Left lung (tissue), 10 donors: Measurements from ENCODE around the gene COL11A2. TPM values are rescaled to one million over a fixed set of nuclear protein-coding genes. Genes with fewer than 3 reads are reported as not detected.
A peak's percentile ranks its signal among the peaks of the same experiment; 100 is the strongest.

Experiments
- ATAC-seq: fragments of 200-7000 bp; cut with Tn5 transposase; one replicate; pipeline ENCODE4 v1.9.1; 2020; ENCODE audit warnings: moderate library complexity
- DNase-seq, 4 donors: peaks; one replicate each; pipeline ENCODE4 v3.0.0-alpha.2; 2013 to 2020
- H3K27ac ChIP-seq, 2 donors: fragments of 200-600 bp; sonication (generic) in 1 of 2; one replicate each; pipeline versions ENCODE4 v1.5.0 to v1.8.0; 2020 to 2021
- H3K27me3 ChIP-seq, 2 donors: fragments of 200-600 bp; sonication (generic) in 1 of 2; one replicate each; pipeline versions ENCODE4 v1.5.0 to v1.8.0; 2020 to 2021
- H3K36me3 ChIP-seq, 2 donors: fragments of 200-600 bp; sonication (generic) in 1 of 2; one replicate each; pipeline versions ENCODE4 v1.5.0 to v1.8.0; 2020 to 2021
- H3K4me1 ChIP-seq, 2 donors: fragments of 200-600 bp; one replicate each; pipeline ENCODE4 v1.8.0; 2021
- H3K4me3 ChIP-seq, 2 donors: fragments of 200-600 bp; sonication (generic) in 1 of 2; one replicate each; pipeline versions ENCODE4 v1.5.0 to v1.8.0; 2020 to 2021; ENCODE audit warnings: mild to moderate bottlenecking in 1 of 2
- H3K9me3 ChIP-seq, 2 donors: fragments of 200-600 bp; sonication (generic) in 1 of 2; one replicate each; pipeline versions ENCODE4 v1.5.0 to v1.8.0; 2020 to 2021
- CTCF ChIP-seq, 2 donors: fragments of 200-600 bp; sonication (generic) in 1 of 2; IDR thresholded peaks; one replicate each; pipeline versions ENCODE4 v1.5.0 to v1.8.0; 2021; ENCODE audit warnings: antibody characterized with exemption in 2 of 2
- intact Hi-C, 2 donors: fragments of 100-400 bp; cut with DNase I; formaldehyde crosslinking; loops; one replicate each; pipeline versions ENCODE4 v1.11.2 to v1.14.2; 2022
- microRNA-seq, 2 donors: library from miRNA; unstranded; fragments of <30 nt; microRNA quantifications; one replicate each; pipeline ENCODE4, GENCODE V29; 2019
- polyA plus RNA-seq, 6 donors: library from polyadenylated mRNA; unstranded; fragments of 120-200 nt; gene quantifications; one replicate each; pipeline ENCODE4 v1.2.1, GENCODE V29; 2013; ENCODE audit not compliant: insufficient read length in 6 of 6
- total RNA-seq, 2 donors: library from RNA; stranded (reverse); fragmentation: NEBNext Ultra II Directional; extraction: Animal tissue kit (Norgen Biotek cat#: 25700); gene quantifications; one replicate each; pipeline ENCODE4 v1.2.1, GENCODE V29; 2021
- donor health status: DM: no; HTN: yes; CAD: no.
- donor health status: DM: no; HTN: no; CAD: no.

Gene COL11A2
- total and polyA plus RNA-seq, 8 donors: 0.45 to 9.5 (median 3.6) TPM

GRCh38 chr6:33116841-33117711 is 75.2 kb downstream of the COL11A2 start:
- Histone ChIP-seq H3K27ac (no peak overlapping the region), H3K4me3 (no peak overlapping the region), H3K9me3 (no peaks in the 10 kb centered on the region), H3K4me1 (peaks cover 0 to 10% of the 10 kb centered on the region in 2 donors), H3K27me3 (peaks cover 24 to 66% of the 10 kb centered on the region in 2 donors), H3K36me3 (no peaks in the 10 kb centered on the region)
- DNase-seq (peak in 1 of 4 donors; percentile 70), ATAC-seq (no peak)
- intact Hi-C loops: loop anchor here in 1 of 2 donors (10.0 kb wide), 1 partner anchor 128 kb away; no protein-coding TSS in a partner anchor
- no peak for TF ChIP-seq CTCF (IDR thresholded peaks at IDR 0.05)

- DNase-seq: no peak
- intact Hi-C loops: loop anchor here in 1 of 2 donors (10.0 kb wide), 1 partner anchor 128 kb away; no protein-coding TSS in a partner anchor
Observed at GRCh38 chr6:33116417-33116816, 75.8 kb downstream of the COL11A2 start.

GRCh38 chr6:33114406-33114805 is 77.9 kb downstream of the COL11A2 start:
- DNase-seq (no peak), ATAC-seq (no peak)
- H3K4me1 ChIP-seq: peaks cover 0 to 10% of the 10 kb centered on the region in 2 donors
- no peak overlapping the region for H3K4me3 ChIP-seq
- peaks cover 24 to 63% of the 10 kb centered on the region in 2 donors for H3K27me3 ChIP-seq
- no peak overlapping the region for H3K27ac ChIP-seq
- H3K36me3 ChIP-seq: no peaks in the 10 kb centered on the region
- no peak for TF ChIP-seq CTCF (IDR thresholded peaks at IDR 0.05)
- intact Hi-C loops: loop anchor here in 1 of 2 donors (10.0 kb wide), 1 partner anchor 130 kb away; no protein-coding TSS in a partner anchor
- H3K9me3 ChIP-seq: no peaks in the 10 kb centered on the region

More at GRCh38 chr6:33116417-33116816, 75.8 kb downstream of the COL11A2 start:
- ATAC-seq: no peak
- no peak for TF ChIP-seq CTCF (IDR thresholded peaks at IDR 0.05)
- Histone ChIP-seq H3K4me3 (no peak overlapping the region), H3K27me3 (peaks cover 24 to 66% of the 10 kb centered on the region in 2 donors), H3K36me3 (no peaks in the 10 kb centered on the region), H3K27ac (no peak overlapping the region), H3K4me1 (peaks cover 0 to 10% of the 10 kb centered on the region in 2 donors), H3K9me3 (no peaks in the 10 kb centered on the region)

GRCh38 chr6:33113755-33114154 is 78.5 kb downstream of the COL11A2 start:
- Histone ChIP-seq H3K4me1 (peaks cover 0 to 10% of the 10 kb centered on the region in 2 donors), H3K36me3 (no peaks in the 10 kb centered on the region), H3K27me3 (peaks cover 24 to 64% of the 10 kb centered on the region in 2 donors), H3K9me3 (no peaks in the 10 kb centered on the region), H3K27ac (no peak overlapping the region), H3K4me3 (no peak overlapping the region)
- TF ChIP-seq CTCF (IDR thresholded peaks at IDR 0.05): no peak
- intact Hi-C loops: loop anchor here in 1 of 2 donors (10.0 kb wide), 1 partner anchor 131 kb away; no protein-coding TSS in a partner anchor
- no peak for DNase-seq
- ATAC-seq: no peak

Small RNAs within 50 kb of the gene (microRNA-seq; reads per million reads assigned to microRNA genes)
- 0.67 to 3.7 reads per million in 2 donors for gene MIR219A1

Other genes starting within 250 kb of the COL11A2 start
- gene HLA-DMA, start 239.4 kb downstream of the COL11A2 start, total RNA-seq: 100 to 1,000 TPM; 128 to 159 TPM
- gene HLA-DMA, start 239.4 kb downstream of the COL11A2 start, polyA plus RNA-seq: 10 to 100 TPM in 5 of 6 donors, 1 to 10 TPM in 1; 9.4 to 26.3 (median 17.1) TPM
- gene BRD2, start 223.9 kb downstream of the COL11A2 start, total RNA-seq: 100 to 1,000 TPM; 125 to 174 TPM
- gene BRD2, start 223.9 kb downstream of the COL11A2 start, polyA plus RNA-seq: 100 to 1,000 TPM; 282 to 317 (median 302) TPM
- 10 to 100 TPM; 15.3 to 20.6 TPM for gene HLA-DOA, start 182.9 kb downstream of the COL11A2 start, total RNA-seq
- gene HLA-DOA, start 182.9 kb downstream of the COL11A2 start, polyA plus RNA-seq: 1 to 10 TPM; 1.8 to 3.3 (median 2.9) TPM
- gene HLA-DPA1, start 118.8 kb downstream of the COL11A2 start, total RNA-seq: 100 to 1,000 TPM; 354 to 476 TPM
- gene HLA-DPA1, start 118.8 kb downstream of the COL11A2 start, polyA plus RNA-seq: 10 to 100 TPM; 14.9 to 46.7 (median 32.0) TPM
- 100 to 1,000 TPM; 206 to 326 TPM for gene HLA-DPB1, start 116.5 kb downstream of the COL11A2 start, total RNA-seq
- gene HLA-DPB1, start 116.5 kb downstream of the COL11A2 start, polyA plus RNA-seq: 10 to 100 TPM; 15.2 to 30.3 (median 24.1) TPM
- gene RXRB, start 8.2 kb upstream of the COL11A2 start, total RNA-seq: 10 to 100 TPM; 35.4 to 37.1 TPM
- 10 to 100 TPM; 55.1 to 76.2 (median 62.9) TPM for gene RXRB, start 8.2 kb upstream of the COL11A2 start, polyA plus RNA-seq
- 100 to 1,000 TPM; 131 to 149 TPM for gene SLC39A7, start 8.4 kb upstream of the COL11A2 start, total RNA-seq
- gene SLC39A7, start 8.4 kb upstream of the COL11A2 start, polyA plus RNA-seq: 100 to 1,000 TPM in 2 of 6 donors, 10 to 100 TPM in 4; 71.9 to 103 (median 98.8) TPM
- gene HSD17B8, start 12.2 kb upstream of the COL11A2 start, total RNA-seq: 10 to 100 TPM; 13.5 to 14.0 TPM
- gene HSD17B8, start 12.2 kb upstream of the COL11A2 start, polyA plus RNA-seq: 10 to 100 TPM; 15.9 to 27.0 (median 22.4) TPM
- 10 to 100 TPM; 37.4 to 41.4 TPM for gene RING1, start 16.0 kb upstream of the COL11A2 start, total RNA-seq
- gene RING1, start 16.0 kb upstream of the COL11A2 start, polyA plus RNA-seq: 10 to 100 TPM; 53.7 to 70.6 (median 59.9) TPM
- 10 to 100 TPM; 46.2 to 54.2 TPM for gene VPS52, start 79.4 kb upstream of the COL11A2 start, total RNA-seq
- gene VPS52, start 79.4 kb upstream of the COL11A2 start, polyA plus RNA-seq: 10 to 100 TPM; 75.7 to 92.5 (median 86.3) TPM
- gene RPS18, start 79.6 kb upstream of the COL11A2 start, total RNA-seq: 1,000 to 10,000 TPM; 1,881 to 1,887 TPM
- gene RPS18, start 79.6 kb upstream of the COL11A2 start, polyA plus RNA-seq: 1,000 to 10,000 TPM; 3,694 to 4,273 (median 4,148) TPM
- gene B3GALT4, start 84.7 kb upstream of the COL11A2 start, total RNA-seq: 10 to 100 TPM; 12.7 to 12.9 TPM
- gene B3GALT4, start 84.7 kb upstream of the COL11A2 start, polyA plus RNA-seq: 1 to 10 TPM; 3.5 to 5.0 (median 4.1) TPM
- 10 to 100 TPM; 26.6 to 42.0 TPM for gene WDR46, start 96.8 kb upstream of the COL11A2 start, total RNA-seq
- gene WDR46, start 96.8 kb upstream of the COL11A2 start, polyA plus RNA-seq: 10 to 100 TPM; 59.7 to 89.8 (median 65.8) TPM
- gene PFDN6, start 97.1 kb upstream of the COL11A2 start, total RNA-seq: 10 to 100 TPM; 37.7 to 43.0 TPM
- 10 to 100 TPM; 50.4 to 55.3 (median 51.2) TPM for gene PFDN6, start 97.1 kb upstream of the COL11A2 start, polyA plus RNA-seq
- 10 to 100 TPM; 83.3 to 94.6 TPM for gene RGL2, start 106.5 kb upstream of the COL11A2 start, total RNA-seq
- 100 to 1,000 TPM; 133 to 157 (median 140) TPM for gene RGL2, start 106.5 kb upstream of the COL11A2 start, polyA plus RNA-seq
- gene TAPBP, start 121.6 kb upstream of the COL11A2 start, total RNA-seq: 100 to 1,000 TPM; 227 to 243 TPM
- gene TAPBP, start 121.6 kb upstream of the COL11A2 start, polyA plus RNA-seq: 10 to 100 TPM; 41.5 to 60.2 (median 45.1) TPM
- 10 to 100 TPM; 17.3 to 22.6 TPM for gene ZBTB22, start 125.3 kb upstream of the COL11A2 start, total RNA-seq
- gene ZBTB22, start 125.3 kb upstream of the COL11A2 start, polyA plus RNA-seq: 10 to 100 TPM; 21.8 to 29.3 (median 25.5) TPM
- gene DAXX, start 130.5 kb upstream of the COL11A2 start, total RNA-seq: 10 to 100 TPM; 33.6 to 42.0 TPM
- 10 to 100 TPM; 44.8 to 62.5 (median 54.2) TPM for gene DAXX, start 130.5 kb upstream of the COL11A2 start, polyA plus RNA-seq
- 1 to 10 TPM; 5.8 to 9.9 TPM for gene KIFC1, start 199.4 kb upstream of the COL11A2 start, total RNA-seq
- 10 to 100 TPM; 30.7 to 73.6 (median 42.4) TPM for gene KIFC1, start 199.4 kb upstream of the COL11A2 start, polyA plus RNA-seq
- 10 to 100 TPM; 43.4 to 45.6 TPM for gene PHF1, start 218.5 kb upstream of the COL11A2 start, total RNA-seq
- 10 to 100 TPM; 64.6 to 91.9 (median 73.5) TPM for gene PHF1, start 218.5 kb upstream of the COL11A2 start, polyA plus RNA-seq
- 100 to 1,000 TPM; 144 to 175 TPM for gene CUTA, start 225.6 kb upstream of the COL11A2 start, total RNA-seq
- gene CUTA, start 225.6 kb upstream of the COL11A2 start, polyA plus RNA-seq: 100 to 1,000 TPM; 165 to 189 (median 177) TPM
- 10 to 100 TPM; 18.1 to 18.5 TPM for gene SYNGAP1, start 227.6 kb upstream of the COL11A2 start, total RNA-seq
- 10 to 100 TPM; 42.8 to 51.2 (median 45.8) TPM for gene SYNGAP1, start 227.6 kb upstream of the COL11A2 start, polyA plus RNA-seq